ENCODE results near the gene SLC39A1. TPM values are rescaled to one million over a fixed set of nuclear protein-coding genes. Genes with fewer than 3 reads are reported as not detected.

SLC39A1 gene
- total and polyA plus RNA-seq, 2 of the 4 experiments (the other 2 are of a cell fraction) = 89.1 to 97.7 TPM

GRCh38 chr1:153912349-153912748 lies 51.0 kb downstream of the SLC39A1 start:
- Histone ChIP-seq H3K18ac (ENCODE audit: low read depth, low read length) (no peak overlapping the region), H2BK20ac (ENCODE audit: low read depth, low read length) (no peak overlapping the region), H2AK5ac (ENCODE audit: low read depth, low read length) (no peak overlapping the region), H3K4ac (ENCODE audit: low read depth, low read length) (no peak overlapping the region), H3K9me3 (ENCODE audit: control insufficient read depth, insufficient read depth, low read length) (no peaks in the 10 kb centered on the region), H3K27ac (ENCODE audit: insufficient read depth, low read length) (no peak overlapping the region), H3K36me3 (ENCODE audit: control insufficient read depth, insufficient read depth, low read length) (peaks cover 6% of the 10 kb centered on the region; the same call in 1 of the 2 replicates), H2BK15ac (ENCODE audit: low read depth, low read length) (no peak overlapping the region), H3K4me1 (ENCODE audit: control insufficient read depth, insufficient read depth, low read length) (no peaks in the 10 kb centered on the region), H3K27me3 (ENCODE audit: control insufficient read depth, insufficient read depth, low read length) (no peaks in the 10 kb centered on the region), H2AFZ (replicated peaks; ENCODE audit: low read length, poor library complexity) (no peak overlapping the region), H4K91ac (ENCODE audit: insufficient read depth, low read depth, low read length) (no peak overlapping the region), H3K9me1 (ENCODE audit: insufficient read depth, low read length) (0 out of 2 replicates have a peak, but pooled peaks cover 2% of the 10 kb centered on the region), H2BK120ac (ENCODE audit: low read depth, low read length) (no peak overlapping the region), H2AK9ac (replicated peaks; ENCODE audit: low read depth, low read length, poor library complexity) (no peak overlapping the region), H4K20me1 (ENCODE audit: insufficient read depth, low read length) (peaks cover 55% of the 10 kb centered on the region), H3K79me1 (ENCODE audit: low read depth in 1 of 2, low read length in 2 of 2) (peaks cover 8 to 67% of the 10 kb centered on the region in 2 experiments), H3K4me2 (ENCODE audit: low read depth, low read length) (no peak overlapping the region), H2BK5ac (ENCODE audit: low read depth, low read length, poor library complexity, severe bottlenecking) (no peak overlapping the region), H3K4me3 (ENCODE audit: insufficient read depth, low read depth, low read length) (no peak overlapping the region), H4K5ac (ENCODE audit: low read depth, low read length) (no peak overlapping the region), H3K56ac (ENCODE audit: extremely low read depth, insufficient read depth, low read length) (no peak overlapping the region), H3K9ac (ENCODE audit: low read depth, low read length) (no peak overlapping the region), H3K23ac (ENCODE audit: low read depth, low read length) (no peak overlapping the region), H4K8ac (ENCODE audit: low read depth in 2 of 2, low read length in 2 of 2) (no peak overlapping the region), H3K14ac (replicated peaks; ENCODE audit: low read depth, low read length) (no peak overlapping the region)
- in situ Hi-C loops (cut with MboI; ENCODE audit: low sequenced_read_pairs) (no loop called here), intact Hi-C loops (cut with micrococcal nuclease) (no loop called here), dilution Hi-C loops (cut with HindIII; ENCODE audit: low sequenced_read_pairs, unreplicated experiment) (loop anchor here (25.0 kb wide), 1 partner anchor 100 kb away; no protein-coding TSS in a partner anchor)
- ChIA-PET CTCF (no interaction called here), POLR2A (ENCODE audit: unreplicated experiment) (no interaction called here)
- TF ChIP-seq MXI1 (IDR thresholded peaks at IDR 0.05; ENCODE audit: borderline replicate concordance, low read depth, low read length) (no peak), POLR2A (IDR thresholded peaks at IDR 0.05; ENCODE audit: low read depth, low read length) (no peak), FOS (IDR thresholded peaks at IDR 0.05; ENCODE audit: low read depth, low read length) (no peak), USF2 (IDR thresholded peaks at IDR 0.05; ENCODE audit: low read depth, low read length) (no peak), MAZ (IDR thresholded peaks at IDR 0.05; ENCODE audit: borderline replicate concordance, low read depth, low read length) (no peak), CHD1 (IDR thresholded peaks at IDR 0.05; ENCODE audit: low read depth, low read length) (no peak), BHLHE40 (IDR thresholded peaks at IDR 0.05; ENCODE audit: low read depth, low read length) (no peak), CTCF (conservative IDR thresholded peaks at IDR 0.05; ENCODE audit: low read depth, low read length) (no peak), MAFK (IDR thresholded peaks at IDR 0.05; ENCODE audit: low read depth, low read length) (no peak), CEBPB (IDR thresholded peaks at IDR 0.05; ENCODE audit: low read depth, low read length) (no peak), ELK1 (IDR thresholded peaks at IDR 0.05; ENCODE audit: borderline replicate concordance, low read depth, low read length) (no peak), RAD21 (IDR thresholded peaks at IDR 0.05; ENCODE audit: low read length) (no peak), RCOR1 (IDR thresholded peaks at IDR 0.05; ENCODE audit: insufficient replicate concordance, low read length) (no peak), RFX5 (IDR thresholded peaks at IDR 0.05; ENCODE audit: low read depth, low read length) (no peak), SMC3 (IDR thresholded peaks at IDR 0.05; ENCODE audit: low read depth, low read length) (no peak), NFE2L2 (IDR thresholded peaks at IDR 0.05; ENCODE audit: low read depth, low read length) (no peak)
- no TSS peak for BruUV-seq (replicated peaks)
- ATAC-seq (ENCODE audit: low read depth) (no peak), DNase-seq (no peak)
- WGBS, 2 experiments (ENCODE audit: extremely low coverage in 2 of 2, insufficient read length in 1 of 2) = no CpG with 5 or more reads among the region's 2 CpGs
